PFSK-1 (cell line): ENCODE data around the gene KCTD3.

Experiments
- FOXP2 ChIP-seq: optimal IDR thresholded peaks from 2 replicates; pipeline ENCODE3; 2011; ENCODE audit warnings: borderline replicate concordance, control low read depth, inconsistent platforms; ENCODE audit not compliant: insufficient read depth; ENCODE audit errors: extremely low read length, extremely low read depth
- POLR2AphosphoS5 ChIP-seq: IDR thresholded peaks from 2 replicates; pipeline ENCODE4 v1.6.1; 2012; ENCODE audit warnings: low read depth, mild to moderate bottlenecking, control low read depth, low read length, moderate library complexity
- REST ChIP-seq, 2 experiments: IDR thresholded peaks; 2 replicates each; pipeline versions ENCODE4 v1.6.1 to v1.8.0; 2011 to 2012; ENCODE audit warnings: low read depth in 2 of 2, low read length in 2 of 2, control low read depth in 1 of 2, inconsistent platforms in 1 of 2, mild to moderate bottlenecking in 1 of 2, moderate library complexity in 1 of 2; ENCODE audit not compliant: insufficient read depth in 1 of 2
- SIN3A ChIP-seq: IDR thresholded peaks from 2 replicates; pipeline ENCODE4 v1.6.1; 2012; ENCODE audit warnings: mild to moderate bottlenecking, low read length, moderate library complexity, borderline replicate concordance; ENCODE audit not compliant: insufficient read depth
- TAF1 ChIP-seq: IDR thresholded peaks from 2 replicates; pipeline ENCODE4 v1.6.1; 2012; ENCODE audit warnings: low read length, control low read depth, borderline replicate concordance; ENCODE audit not compliant: insufficient read depth

GRCh38 chr1:215557992-215558626 lies 9.0 kb upstream of the KCTD3 start:
- TF ChIP-seq REST (IDR thresholded peaks at IDR 0.05; ENCODE audit: insufficient read depth in 1 of 2, low read depth in 2 of 2, low read length in 2 of 2): no peak
- TF ChIP-seq TAF1: no peak
- no peak for TF ChIP-seq POLR2AphosphoS5
- TF ChIP-seq SIN3A: no peak
- TF ChIP-seq FOXP2: no peak
